ENCODE results near the gene PROX2.

DNA sequence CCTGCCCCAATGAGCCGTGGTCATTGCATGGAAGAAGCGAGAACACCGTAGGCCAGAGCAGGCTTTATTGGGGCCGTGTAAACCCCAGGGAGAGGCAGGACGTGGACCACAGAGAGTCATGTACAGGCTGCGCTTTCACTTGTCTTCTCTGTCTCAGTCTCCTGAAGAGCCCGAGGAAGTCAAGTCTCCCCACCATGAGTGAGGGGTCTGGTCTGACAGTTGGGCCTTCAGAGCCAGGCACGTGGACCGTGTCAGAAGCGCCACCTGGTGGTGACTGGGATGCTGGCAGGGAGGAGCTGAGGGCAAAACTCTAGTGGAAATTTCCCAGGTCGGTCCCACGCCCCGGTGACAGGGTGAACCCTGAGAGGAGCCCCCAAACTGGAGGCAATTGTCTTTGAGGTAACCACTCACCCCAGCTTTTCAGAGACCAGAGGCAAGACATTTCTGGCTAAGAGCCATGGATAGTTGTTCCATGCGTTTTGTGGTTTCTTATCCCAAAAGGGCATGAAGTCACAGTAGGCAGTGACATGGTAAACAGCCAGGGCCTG is 29.7 kb upstream of the PROX2 start:
- no peak for TF ChIP-seq POLR2A (IDR thresholded peaks at IDR 0.05)
- TF ChIP-seq, protein P1, sequence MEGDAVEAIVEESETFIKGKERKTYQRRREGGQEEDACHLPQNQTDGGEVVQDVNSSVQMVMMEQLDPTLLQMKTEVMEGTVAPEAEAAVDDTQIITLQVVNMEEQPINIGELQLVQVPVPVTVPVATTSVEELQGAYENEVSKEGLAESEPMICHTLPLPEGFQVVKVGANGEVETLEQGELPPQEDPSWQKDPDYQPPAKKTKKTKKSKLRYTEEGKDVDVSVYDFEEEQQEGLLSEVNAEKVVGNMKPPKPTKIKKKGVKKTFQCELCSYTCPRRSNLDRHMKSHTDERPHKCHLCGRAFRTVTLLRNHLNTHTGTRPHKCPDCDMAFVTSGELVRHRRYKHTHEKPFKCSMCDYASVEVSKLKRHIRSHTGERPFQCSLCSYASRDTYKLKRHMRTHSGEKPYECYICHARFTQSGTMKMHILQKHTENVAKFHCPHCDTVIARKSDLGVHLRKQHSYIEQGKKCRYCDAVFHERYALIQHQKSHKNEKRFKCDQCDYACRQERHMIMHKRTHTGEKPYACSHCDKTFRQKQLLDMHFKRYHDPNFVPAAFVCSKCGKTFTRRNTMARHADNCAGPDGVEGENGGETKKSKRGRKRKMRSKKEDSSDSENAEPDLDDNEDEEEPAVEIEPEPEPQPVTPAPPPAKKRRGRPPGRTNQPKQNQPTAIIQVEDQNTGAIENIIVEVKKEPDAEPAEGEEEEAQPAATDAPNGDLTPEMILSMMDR (IDR thresholded peaks at IDR 0.05): peak in 1 of 3 donors; percentile 68

Measured in lower leg skin (tissue), 3 donors.